HL-60 (cell line): Measurements from ENCODE around the gene XRCC5.

Experiments
- DNase-seq, 2 experiments: peaks; one replicate each; pipeline ENCODE4 v3.0.0-alpha.2; 2010 to 2020; ENCODE audit warnings: low read depth in 1 of 2, low spot score in 1 of 2
- H3K27ac ChIP-seq: fragments of 250-450 bp; sonication (Bioruptor Pico); replicated peaks from 2 replicates; pipeline ENCODE4 v1.5.1; 2020; ENCODE audit warnings: mild to moderate bottlenecking, moderate library complexity
- H3K27me3 ChIP-seq: fragments of 250-450 bp; sonication (Bioruptor Pico); 2 replicates; pipeline ENCODE4 v1.5.1; 2021; ENCODE audit warnings: mild to moderate bottlenecking, moderate library complexity; ENCODE audit not compliant: insufficient read depth, poor library complexity, severe bottlenecking
- H3K4me3 ChIP-seq: replicated peaks from 2 replicates; pipeline ENCODE4 v1.5.1; 2011; ENCODE audit warnings: mild to moderate bottlenecking, control low read depth, low read length; ENCODE audit not compliant: insufficient read depth
- GABPA ChIP-seq: IDR thresholded peaks from 2 replicates; pipeline ENCODE4 v1.6.1; 2012; ENCODE audit warnings: low read depth
- POLR2AphosphoS5 ChIP-seq: IDR thresholded peaks from 2 replicates; pipeline ENCODE4 v1.6.1; 2012; ENCODE audit warnings: low read depth
- SPI1 ChIP-seq: IDR thresholded peaks from 2 replicates; pipeline ENCODE4 v1.6.1; 2012; ENCODE audit warnings: low read depth, mild to moderate bottlenecking, borderline replicate concordance
- TF ChIP-seq, protein P1 (sequence below): IDR thresholded peaks from 2 replicates; pipeline ENCODE4 v1.6.1; 2012; ENCODE audit warnings: low read depth; ENCODE audit not compliant: insufficient replicate concordance
- TF ChIP-seq, protein P2 (sequence below): IDR thresholded peaks from one replicate; pipeline ENCODE4 v1.5.1; 2011; ENCODE audit warnings: low read length, control low read depth, inconsistent platforms; ENCODE audit not compliant: insufficient read depth

XRCC5 gene

DNA sequence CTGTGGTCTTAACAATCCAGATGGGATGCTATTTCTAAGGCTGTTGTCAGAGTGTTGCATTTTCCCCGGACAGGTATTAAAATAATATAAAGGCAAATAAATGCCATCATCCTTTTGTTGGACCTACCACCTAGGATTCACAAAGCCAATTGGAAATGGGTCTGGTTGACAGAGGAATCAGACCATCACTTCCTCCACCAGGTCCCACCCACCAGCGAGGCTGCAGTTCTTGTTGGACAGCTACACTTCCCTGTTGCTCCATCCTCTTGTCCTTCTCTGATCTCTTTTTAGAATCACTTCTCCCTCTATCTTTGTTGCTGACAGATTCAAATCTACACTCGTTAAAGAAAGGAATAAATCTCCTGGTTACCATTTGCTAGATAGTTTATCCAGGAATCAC, 26.3 kb upstream of the XRCC5 start:
- H3K27ac ChIP-seq = no peak overlapping the region
- TF ChIP-seq, protein P1, sequence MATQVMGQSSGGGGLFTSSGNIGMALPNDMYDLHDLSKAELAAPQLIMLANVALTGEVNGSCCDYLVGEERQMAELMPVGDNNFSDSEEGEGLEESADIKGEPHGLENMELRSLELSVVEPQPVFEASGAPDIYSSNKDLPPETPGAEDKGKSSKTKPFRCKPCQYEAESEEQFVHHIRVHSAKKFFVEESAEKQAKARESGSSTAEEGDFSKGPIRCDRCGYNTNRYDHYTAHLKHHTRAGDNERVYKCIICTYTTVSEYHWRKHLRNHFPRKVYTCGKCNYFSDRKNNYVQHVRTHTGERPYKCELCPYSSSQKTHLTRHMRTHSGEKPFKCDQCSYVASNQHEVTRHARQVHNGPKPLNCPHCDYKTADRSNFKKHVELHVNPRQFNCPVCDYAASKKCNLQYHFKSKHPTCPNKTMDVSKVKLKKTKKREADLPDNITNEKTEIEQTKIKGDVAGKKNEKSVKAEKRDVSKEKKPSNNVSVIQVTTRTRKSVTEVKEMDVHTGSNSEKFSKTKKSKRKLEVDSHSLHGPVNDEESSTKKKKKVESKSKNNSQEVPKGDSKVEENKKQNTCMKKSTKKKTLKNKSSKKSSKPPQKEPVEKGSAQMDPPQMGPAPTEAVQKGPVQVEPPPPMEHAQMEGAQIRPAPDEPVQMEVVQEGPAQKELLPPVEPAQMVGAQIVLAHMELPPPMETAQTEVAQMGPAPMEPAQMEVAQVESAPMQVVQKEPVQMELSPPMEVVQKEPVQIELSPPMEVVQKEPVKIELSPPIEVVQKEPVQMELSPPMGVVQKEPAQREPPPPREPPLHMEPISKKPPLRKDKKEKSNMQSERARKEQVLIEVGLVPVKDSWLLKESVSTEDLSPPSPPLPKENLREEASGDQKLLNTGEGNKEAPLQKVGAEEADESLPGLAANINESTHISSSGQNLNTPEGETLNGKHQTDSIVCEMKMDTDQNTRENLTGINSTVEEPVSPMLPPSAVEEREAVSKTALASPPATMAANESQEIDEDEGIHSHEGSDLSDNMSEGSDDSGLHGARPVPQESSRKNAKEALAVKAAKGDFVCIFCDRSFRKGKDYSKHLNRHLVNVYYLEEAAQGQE = peak; percentile 75
- TF ChIP-seq SPI1 (peak; percentile 22; the same call in 1 of the 2 replicates), POLR2AphosphoS5 (no peak)
- DNase-seq = peak in 1 of 2 experiments; percentile 21
- peaks cover 35% of the 10 kb centered on the region for H3K27me3 ChIP-seq
- H3K4me3 ChIP-seq = no peak overlapping the region

DNA sequence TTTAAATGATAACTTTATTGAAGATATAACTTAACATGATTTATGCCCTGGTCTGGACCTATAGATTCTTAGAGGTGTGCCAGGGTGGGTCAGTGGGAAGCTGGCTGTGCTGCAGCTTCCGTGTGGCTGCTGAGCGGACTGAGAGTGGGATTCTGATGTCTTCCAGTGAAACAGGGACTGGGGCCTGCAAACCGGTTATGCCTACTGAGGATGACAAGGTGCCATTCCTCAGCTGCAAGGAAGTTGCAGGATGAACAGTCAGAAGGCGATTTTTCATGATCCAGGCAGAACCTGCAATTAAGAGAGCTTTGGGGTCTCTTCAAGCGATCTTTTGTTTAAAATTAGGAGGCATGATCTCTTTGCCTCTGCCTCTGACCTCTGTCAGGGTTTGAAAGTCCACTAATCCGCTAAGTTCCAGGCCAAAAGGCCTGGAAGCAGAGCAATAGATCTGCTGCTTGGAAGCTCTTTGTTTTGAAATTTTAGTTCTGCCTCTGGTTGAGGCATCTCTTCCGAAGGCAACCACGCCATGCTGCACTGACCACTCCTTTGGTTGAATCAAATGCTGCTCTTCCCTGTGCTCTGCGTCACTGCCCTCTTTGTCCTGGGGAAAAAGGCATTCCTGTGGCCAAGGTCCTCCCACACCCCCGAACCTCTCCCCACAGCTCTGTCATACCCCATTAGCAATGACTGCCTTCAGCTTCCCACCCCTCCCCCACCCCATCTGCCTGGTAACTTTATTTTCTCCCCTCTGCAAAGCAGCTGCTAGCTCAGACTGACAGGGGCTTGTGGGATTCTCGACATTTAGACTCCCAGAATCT, 25.5 kb upstream of the XRCC5 start:
- H3K27ac ChIP-seq = no peak overlapping the region

GRCh38 chr2:216084547-216084946, 24.6 kb upstream of the XRCC5 start:
- H3K4me3 ChIP-seq = no peak overlapping the region
- peaks cover 35% of the 10 kb centered on the region for H3K27me3 ChIP-seq
- DNase-seq = no peak
- no peak overlapping the region for H3K27ac ChIP-seq
- no peak for TF ChIP-seq SPI1

More for the DNA sequence above, 25.5 kb upstream of the XRCC5 start:
- H3K4me3 ChIP-seq = no peak overlapping the region
- H3K27me3 ChIP-seq = peaks cover 35% of the 10 kb centered on the region
- no peak for DNase-seq
- no peak for TF ChIP-seq GABPA
- TF ChIP-seq, protein P2, sequence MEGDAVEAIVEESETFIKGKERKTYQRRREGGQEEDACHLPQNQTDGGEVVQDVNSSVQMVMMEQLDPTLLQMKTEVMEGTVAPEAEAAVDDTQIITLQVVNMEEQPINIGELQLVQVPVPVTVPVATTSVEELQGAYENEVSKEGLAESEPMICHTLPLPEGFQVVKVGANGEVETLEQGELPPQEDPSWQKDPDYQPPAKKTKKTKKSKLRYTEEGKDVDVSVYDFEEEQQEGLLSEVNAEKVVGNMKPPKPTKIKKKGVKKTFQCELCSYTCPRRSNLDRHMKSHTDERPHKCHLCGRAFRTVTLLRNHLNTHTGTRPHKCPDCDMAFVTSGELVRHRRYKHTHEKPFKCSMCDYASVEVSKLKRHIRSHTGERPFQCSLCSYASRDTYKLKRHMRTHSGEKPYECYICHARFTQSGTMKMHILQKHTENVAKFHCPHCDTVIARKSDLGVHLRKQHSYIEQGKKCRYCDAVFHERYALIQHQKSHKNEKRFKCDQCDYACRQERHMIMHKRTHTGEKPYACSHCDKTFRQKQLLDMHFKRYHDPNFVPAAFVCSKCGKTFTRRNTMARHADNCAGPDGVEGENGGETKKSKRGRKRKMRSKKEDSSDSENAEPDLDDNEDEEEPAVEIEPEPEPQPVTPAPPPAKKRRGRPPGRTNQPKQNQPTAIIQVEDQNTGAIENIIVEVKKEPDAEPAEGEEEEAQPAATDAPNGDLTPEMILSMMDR = no peak
- TF ChIP-seq, protein P1 = no peak
- no peak for TF ChIP-seq POLR2AphosphoS5
- TF ChIP-seq SPI1 = no peak

DNA sequence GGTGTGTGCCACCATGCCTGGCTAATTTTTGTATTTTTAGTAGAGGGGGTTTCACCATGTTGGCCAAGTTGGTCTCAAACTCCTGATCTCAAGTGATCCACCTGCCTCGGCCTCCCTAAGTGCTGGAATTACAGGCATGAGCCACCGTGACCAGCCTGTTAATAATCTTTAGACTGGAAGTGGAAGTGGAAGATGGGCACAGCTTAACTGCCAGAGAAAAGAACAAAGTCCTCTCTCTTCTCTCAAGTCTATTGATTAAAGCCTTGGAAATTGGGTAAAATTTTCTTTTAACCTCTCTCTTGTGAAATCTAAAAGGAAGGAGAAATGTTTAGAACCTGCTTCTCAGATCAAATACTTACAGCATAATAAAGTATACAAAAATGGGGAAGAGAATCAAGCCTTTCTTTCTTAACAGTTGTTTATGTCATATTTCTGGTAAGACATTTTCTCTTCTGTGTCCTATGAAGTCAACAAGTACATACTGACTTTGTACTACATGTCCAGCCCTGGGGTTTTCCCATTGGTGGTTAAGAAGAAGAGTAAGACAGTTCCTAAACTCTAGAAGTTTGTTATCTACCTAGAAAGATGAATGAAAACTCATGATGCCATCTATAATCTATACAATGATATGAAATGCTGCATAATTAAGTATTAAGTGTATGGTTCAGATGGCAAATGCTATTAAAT, 22.8 kb upstream of the XRCC5 start:
- DNase-seq = no peak
- H3K4me3 ChIP-seq = no peak overlapping the region
- no peak overlapping the region for H3K27ac ChIP-seq
- TF ChIP-seq GABPA = no peak
- no peak for TF ChIP-seq POLR2AphosphoS5
- TF ChIP-seq, protein P1 = no peak
- no peak for TF ChIP-seq SPI1
- TF ChIP-seq, protein P2 = no peak
- H3K27me3 ChIP-seq = peaks cover 23% of the 10 kb centered on the region
